Measurements from ENCODE around the gene WDFY2.
A peak's percentile ranks its signal among the peaks of the same experiment; 100 is the strongest.

Gene WDFY2

GRCh38 chr13:51742611-51743010 is 158.3 kb downstream of the WDFY2 start:
- DNase-seq, result no peak

DNA sequence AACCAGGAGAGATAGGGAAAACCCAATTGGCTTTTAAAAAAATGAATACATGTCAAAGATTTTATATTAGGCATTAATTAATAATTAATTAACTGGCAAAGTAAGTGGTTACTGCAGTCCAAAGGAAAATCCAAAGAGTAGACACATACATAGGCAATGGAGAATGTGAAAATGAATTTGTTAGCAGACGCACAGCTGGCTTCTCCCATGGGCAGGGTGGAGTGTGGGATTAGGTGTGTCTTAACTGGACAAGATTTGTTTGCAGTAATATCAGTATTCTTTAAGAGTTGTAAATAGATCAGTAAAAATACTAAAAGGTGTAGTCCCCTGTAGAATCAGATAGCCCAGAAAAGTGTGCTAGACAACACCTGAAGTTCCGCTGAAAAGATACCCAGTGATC is 161.0 kb downstream of the WDFY2 start:
- DNase-seq, result no peak

- DNase-seq, result no peak
These were observed 162.5 kb downstream of the WDFY2 start for GRCh38 chr13:51746802-51747201.

- DNase-seq, result no peak
These were observed 163.5 kb downstream of the WDFY2 start for GRCh38 chr13:51747438-51748434.

DNA sequence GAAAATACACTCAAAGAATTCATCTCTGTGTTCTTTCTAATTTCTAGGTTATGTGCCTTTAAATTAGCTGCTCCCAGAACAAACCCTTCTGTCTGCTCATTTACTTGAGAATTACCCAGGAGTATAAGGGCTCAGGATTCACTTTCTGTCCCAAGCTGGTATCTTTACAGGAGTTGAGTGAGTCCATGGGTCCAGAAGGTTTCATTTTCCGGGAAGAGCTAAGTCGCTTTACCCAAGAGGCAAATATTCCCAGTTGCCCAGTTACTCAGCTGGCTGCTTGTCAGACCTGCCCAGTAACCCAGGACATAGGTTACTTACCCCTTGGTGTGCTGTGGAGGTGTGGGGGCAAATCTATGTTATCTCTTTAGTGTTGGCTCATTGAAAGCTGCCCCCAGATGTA is 172.4 kb downstream of the WDFY2 start:
- no peak for DNase-seq

GRCh38 chr13:51758691-51759090 is 174.4 kb downstream of the WDFY2 start:
- no peak for DNase-seq

- peak; percentile 37 for DNase-seq
These were observed 175.0 kb downstream of the WDFY2 start for GRCh38 chr13:51759240-51759639.

GRCh38 chr13:51760592-51760991 is 176.3 kb downstream of the WDFY2 start:
- DNase-seq, result no peak

DNA sequence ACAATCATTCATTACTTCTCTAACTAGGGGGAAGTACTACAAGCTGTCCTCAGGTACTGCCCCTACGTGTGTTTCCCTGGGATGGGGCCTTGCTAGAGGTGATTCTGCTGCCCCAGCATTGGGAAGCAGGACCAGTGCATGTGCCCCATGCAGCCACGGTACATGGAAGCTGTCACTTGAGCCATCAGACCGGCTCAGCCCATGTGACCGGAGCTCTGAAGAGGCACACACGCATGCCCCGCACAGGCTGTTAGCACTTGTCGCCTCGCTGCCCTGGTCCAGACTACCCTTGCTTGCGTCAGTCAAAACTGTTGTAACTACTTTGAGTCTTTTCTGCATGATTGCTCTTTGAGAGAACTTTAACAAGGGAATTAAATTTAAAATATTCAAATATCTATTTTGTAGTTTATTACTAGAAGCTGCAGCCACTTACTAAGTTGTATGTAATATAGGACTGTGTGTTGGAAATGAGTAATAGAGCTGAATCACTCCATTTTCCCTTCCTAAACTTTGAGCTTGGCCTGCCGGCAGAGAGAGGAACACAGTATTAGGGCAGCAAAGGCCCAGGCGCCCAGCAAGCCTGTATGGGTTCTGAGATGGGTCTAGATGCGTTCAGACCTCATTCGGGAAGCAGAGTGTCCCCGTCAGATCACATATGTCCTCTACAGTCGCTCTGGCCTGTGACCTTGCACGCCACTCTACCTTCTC is 177.5 kb downstream of the WDFY2 start:
- peak; percentile 21 for DNase-seq

DNA sequence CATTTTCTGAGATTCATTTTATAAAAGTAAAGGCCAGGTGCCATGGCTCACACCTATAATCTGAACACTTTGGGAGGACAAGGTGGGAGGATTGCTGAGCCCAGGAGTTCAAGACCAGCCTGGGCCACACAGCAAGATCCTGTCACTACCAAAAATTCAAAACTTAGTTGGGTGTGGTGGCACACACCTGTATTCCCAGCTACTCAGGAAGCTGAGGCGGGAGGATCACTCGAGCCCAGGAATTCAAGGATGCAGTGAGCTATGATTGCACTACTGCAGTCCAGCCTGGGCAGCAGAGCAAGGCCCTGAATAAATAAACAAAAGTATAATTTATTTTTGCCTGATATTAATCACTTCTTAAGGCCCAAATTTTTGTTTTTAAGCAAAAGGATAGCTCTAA is 179.2 kb downstream of the WDFY2 start:
- no peak for DNase-seq

GRCh38 chr13:51764184-51765141 is 180.2 kb downstream of the WDFY2 start:
- DNase-seq, result peak; percentile 78

DNA sequence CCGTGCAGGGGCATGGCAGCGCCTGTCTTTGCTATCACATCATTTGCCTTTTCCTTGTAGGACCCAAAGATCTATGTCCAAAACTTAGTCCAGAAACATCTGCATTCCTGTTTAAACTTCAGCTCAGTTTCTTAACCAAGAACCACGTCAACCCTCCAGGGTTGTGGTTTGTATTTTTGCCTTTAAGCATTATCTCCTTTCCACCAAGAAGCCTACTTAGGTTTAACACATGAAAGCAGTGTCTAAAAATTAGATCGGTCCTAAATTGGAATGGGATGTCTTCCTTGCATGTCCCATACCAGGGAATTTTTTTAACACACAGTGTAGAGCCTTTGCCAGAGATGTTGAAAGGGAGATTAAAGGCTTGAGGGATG is 180.9 kb downstream of the WDFY2 start:
- DNase-seq, result no peak

DNA sequence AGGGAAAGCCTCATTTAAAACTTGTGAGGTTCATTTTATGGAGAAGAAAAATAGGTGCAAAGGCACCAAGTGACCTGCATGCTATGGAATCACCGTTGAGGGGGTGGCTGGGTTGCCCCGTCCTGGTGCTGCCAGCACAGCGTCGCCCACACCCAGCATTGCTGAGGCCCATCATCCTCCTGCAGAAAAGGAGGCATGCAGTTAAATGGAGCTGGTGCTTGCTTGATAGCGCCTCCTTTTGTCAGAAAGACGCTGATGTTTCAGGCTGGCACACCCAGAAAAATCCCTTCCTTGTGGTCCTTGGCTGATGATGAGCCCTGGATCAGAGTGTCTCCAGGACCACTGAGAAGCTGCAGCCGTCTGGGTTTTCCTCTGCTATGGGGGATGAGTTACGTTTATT is 182.8 kb downstream of the WDFY2 start:
- no peak for DNase-seq

DNA sequence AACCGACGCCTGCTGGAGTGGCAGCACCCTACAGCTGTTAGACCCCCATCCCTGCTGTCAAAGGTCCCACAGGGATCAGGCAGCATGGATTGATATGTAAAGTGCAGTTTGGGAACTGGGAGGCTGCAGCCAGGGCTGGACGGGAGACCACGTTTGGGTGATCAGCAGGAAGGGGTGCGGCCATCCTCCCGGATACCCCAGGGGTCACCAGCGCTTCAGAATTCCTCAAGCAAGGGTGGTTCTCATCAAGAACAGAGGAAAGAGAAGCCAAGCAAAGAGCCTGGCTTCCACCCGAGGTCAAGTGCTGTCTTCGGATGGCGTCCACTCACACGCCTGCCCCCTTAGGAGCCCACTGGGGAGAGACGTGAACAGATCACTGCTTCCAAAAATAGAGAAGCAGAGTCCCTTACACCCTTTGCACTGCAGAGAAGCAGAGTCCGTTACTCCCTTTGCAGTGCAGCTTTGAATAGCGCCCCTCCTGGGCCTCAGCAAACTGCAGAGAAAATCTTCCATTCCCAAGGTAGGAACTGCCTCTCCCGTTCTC is 184.2 kb downstream of the WDFY2 start:
- no peak for DNase-seq

DNA sequence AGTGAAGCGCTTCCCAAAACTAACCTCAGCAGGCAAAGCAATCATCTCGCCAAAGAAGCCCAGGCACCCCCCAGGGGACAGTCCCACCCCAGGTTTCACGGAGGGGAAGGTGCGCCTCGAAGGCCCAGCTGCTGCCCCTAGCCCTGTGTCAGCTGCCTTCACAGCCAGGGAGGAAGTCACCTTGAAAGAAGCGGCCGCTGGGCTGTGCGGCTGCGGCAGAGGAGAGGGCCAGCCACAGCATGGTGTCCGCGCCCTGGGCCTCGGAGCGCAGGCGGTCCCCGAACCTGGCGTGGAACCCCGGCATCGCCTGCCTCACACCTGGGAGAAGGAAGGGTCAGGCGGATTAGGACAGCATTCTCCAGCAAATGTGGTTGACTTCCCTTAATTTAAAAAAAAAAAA is 184.7 kb downstream of the WDFY2 start:
- no peak for DNase-seq

DNA sequence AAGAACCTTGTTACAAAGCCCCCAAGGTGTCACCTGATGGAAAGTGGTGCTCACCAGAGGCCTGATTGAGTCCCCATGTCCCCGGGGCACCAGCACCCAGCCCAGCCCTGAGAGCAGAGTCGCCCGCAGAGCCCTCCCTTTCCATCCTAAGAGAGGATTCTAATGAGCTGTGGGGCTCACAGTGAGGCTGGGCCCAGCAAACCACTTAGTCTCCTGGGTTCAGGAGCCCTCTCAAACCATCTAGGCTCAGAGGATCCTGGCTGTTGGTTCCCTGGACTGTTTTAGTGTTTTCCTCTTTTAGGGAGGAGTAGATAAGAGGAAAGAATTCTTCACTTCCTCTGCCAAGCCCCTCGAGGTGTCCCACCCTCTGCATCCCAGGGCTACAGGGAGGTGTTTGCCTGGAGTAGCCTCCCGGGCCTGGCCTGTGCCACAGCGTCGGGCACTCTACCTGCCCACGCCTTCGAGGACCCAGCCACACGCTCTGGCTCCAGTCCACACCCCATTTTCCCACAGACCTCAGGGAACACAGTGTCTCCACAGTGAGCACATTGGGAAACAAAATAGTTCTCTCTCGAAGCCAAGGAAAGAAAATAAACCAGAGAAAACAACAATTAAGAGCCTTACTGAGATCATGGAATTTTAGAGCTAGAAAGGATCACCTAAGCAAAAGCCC is 185.3 kb downstream of the WDFY2 start:
- no peak for DNase-seq

- DNase-seq, result no peak
These were observed 185.9 kb downstream of the WDFY2 start for GRCh38 chr13:51770160-51770559.

GRCh38 chr13:51770681-51771417 is 186.6 kb downstream of the WDFY2 start:
- no peak for DNase-seq

DNA sequence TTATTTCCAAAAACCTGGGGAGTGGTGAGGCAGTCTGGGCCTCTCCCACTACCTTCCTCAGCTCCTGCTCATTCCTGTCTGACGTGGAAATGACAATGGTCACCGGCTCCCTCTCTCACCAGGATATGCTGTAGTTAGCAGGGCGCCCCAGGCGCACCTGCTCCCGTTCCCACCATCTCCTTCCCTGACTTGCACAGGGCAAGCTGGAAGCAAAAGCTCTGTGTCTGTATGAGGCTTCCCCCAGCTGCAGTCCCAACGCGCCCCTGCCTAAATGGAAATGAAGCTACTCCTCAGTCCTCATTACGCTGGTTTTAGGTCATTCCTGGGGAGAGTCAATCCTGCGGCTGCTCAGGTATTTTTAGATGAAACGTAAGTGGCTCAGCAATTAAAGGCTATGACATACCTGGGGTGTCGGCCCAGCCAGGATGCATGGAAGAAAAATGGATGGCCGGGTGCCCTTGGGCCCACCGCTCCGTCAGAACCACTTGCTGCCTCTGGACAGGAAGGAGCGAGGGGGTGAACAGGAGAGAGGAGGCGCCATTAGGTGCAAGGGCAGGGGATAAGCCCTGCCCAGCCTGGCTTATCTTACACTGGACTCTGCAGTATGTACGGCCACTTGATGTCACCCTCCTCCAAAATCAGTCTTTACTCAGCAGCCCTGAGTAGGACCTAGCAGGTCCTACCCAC is 187.3 kb downstream of the WDFY2 start:
- DNase-seq, result no peak

- DNase-seq, result no peak
These were observed 187.8 kb downstream of the WDFY2 start for GRCh38 chr13:51772105-51772455.

DNA sequence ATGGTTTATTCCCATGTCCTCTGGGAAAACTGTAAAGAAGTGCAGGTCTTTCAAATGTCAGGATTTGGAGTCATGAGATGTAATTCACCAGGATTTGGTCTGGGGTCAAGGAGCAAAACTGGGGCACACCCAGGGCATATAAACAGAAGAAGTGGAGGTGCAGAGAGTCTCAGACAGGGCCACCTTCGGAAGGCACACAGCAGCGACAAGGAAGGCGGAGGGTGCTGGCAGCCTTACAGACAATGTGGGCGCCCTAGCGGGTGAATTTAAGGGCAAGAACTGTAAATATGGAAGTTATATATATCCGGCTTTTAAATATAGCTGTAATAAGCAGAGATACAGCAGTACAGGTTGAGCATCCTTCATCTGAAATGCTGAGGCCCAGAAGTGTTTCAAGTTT is 188.5 kb downstream of the WDFY2 start:
- DNase-seq, result no peak

Data from EL (cell line).